NCI-H82 treated with DMSO at 0.1 percent for 48 hours (cell line): ENCODE measurements around the gene VPS13D.
"Not testable (repeated sequence)": the region's sequence is repeated elsewhere in the genome, so short reads cannot be mapped to it uniquely, and the experiment has no call there.

Experiments
- DNase-seq: peaks from one replicate; lab custom pipeline; 2025; ENCODE audit not compliant: unreplicated experiment; lab: John Stamatoyannopoulos, UW

Gene VPS13D

GRCh38 chr1:12467570-12468286, 237.9 kb downstream of the VPS13D start:
- DNase-seq, result no peak

GRCh38 chr1:12468323-12468722, 238.5 kb downstream of the VPS13D start:
- DNase-seq, result no peak

- DNase-seq, result peak; percentile 34
These were observed 239.7 kb downstream of the VPS13D start for GRCh38 chr1:12469493-12469892.

DNA sequence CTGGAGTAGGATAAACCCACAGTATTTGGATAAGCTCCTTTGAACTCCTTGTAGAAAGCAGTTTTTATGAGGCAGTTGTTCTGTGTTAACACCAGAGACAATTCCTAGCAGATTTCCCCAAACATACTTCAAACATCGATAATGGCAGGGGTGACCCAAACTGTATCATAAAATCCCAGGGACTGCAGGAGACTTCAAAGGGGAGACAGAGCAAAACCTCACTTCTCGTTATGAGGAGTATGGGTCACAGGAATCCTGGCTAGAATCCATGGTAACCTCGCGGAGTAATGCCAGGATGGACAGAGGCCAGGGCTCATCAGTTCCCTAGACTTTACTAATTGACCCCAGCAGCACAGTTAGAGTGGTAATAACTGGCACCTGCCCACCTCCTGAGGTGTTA, 240.2 kb downstream of the VPS13D start:
- DNase-seq, result no peak

DNA sequence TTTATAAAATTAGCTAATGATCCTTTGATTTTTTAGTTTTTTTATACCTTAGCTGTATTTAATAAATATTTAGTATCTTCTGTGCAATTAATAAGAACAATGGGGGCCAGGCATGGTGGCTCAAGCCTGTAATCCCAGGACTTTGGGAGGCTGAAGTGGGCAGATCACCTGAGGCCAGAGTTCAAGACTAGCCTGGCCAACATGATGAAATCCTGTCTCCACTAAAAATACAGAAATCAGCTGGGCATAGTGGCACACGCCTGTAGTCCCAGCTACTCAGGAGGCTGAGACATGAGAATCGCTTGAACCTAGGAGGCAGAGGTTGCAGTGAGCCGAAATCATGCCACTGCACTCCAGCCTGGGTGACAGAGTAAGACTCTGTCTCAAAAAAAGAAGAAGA, 241.1 kb downstream of the VPS13D start:
- not testable (repeated sequence) for DNase-seq

DNA sequence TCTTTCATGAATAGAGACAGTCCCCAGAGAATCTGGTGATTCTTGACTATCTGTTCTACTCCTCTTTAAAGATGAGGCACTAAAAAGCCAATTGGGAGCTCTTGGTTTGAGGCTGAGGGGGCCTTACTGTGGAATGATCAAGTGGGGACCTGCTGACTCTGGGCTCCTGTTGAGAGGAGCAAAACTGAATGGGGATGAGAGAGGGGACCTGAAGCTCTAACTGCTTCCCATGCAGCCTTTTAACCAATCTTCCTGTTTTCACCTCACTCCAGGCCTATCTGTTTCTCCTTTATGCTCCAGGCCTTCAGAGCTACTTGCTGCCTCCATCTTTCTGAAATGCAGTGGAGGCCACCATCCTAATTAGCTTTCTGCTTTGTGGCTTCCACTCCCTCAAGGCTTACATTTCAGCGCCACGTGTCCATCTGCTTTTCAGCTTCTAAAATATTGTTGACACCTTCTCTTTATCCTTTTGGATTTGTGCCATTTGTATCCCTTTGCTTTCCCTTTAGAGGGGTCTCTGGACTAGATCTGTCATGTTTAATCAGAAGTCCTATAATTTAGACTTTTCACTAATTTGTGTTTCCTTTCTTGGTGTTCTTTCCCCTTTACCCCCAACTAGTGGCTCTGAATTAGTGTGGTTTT, 242.4 kb downstream of the VPS13D start:
- no peak for DNase-seq

DNA sequence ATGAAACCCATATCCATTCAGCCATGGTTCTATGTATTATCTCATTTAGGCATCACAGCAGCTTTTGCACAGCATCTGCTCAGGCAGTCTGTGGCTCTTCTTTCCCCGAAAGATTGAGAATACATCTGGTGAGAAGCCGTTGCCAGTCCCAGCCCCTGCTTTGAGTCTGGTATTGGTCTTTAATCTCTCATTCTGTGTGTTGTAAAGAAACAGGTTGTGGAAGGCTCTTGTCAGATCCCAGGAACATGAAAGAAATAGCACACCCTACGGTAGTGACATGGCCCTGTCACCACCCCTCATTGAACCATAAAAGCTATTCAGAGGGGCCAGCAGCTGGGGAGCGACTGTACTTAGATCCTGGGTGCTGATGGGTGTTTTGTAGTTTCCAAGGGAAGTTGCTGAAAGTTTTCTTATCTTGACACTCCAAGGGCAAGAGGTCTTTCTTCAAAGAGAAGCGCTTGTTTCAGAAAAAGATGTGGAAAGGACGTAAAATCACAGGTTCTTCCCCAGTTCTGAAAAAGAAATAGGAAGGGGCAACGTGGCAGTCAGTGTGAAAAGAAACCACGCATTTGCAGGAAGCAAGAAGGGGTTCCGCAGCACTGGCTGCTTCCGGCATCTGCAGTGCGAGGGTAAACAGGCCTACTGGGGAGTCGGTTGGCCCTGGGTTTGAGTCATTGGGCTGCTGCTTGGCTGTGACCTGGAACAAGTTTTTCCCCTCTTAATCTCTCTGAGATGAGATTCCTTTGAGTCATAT, 243.1 kb downstream of the VPS13D start:
- DNase-seq, result no peak

DNA sequence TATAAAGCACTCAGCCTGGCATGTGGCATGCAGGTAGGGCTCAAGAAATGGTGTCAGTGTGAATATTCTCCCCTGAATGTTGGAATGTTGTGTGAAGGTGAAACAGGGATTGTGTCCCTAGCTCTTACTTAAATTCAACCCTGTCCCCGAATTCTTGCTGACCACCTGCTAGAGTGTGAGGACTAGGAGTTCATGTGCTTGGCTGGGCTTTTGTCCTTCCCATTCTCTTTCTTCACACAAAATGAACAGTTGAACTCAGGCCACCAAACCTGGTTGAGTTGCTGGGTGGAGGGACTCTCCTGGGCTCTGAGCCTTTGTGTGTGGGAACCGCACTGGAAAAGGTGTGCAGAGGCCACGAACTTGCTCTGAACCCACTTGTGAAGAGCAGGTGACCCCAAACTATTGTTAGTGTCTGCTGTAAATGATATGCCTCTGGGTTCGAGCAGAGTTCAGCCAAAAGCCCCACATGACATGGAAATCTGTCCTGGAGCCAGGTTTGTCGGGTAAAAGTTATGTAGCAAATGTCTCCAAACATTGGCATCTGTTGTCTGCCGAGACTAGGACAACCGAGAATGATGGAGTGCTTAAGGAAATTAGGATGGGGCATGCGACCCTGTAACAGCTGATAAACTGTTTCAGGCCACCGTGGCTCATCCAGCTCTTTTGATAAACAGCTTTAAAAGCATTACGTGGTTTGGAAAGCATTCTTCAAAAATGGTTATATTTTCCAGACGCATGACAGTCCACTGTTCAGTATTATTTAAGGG, 243.9 kb downstream of the VPS13D start:
- no peak for DNase-seq

- DNase-seq, result no peak
These were observed 245.3 kb downstream of the VPS13D start for GRCh38 chr1:12475101-12475500.

DNA sequence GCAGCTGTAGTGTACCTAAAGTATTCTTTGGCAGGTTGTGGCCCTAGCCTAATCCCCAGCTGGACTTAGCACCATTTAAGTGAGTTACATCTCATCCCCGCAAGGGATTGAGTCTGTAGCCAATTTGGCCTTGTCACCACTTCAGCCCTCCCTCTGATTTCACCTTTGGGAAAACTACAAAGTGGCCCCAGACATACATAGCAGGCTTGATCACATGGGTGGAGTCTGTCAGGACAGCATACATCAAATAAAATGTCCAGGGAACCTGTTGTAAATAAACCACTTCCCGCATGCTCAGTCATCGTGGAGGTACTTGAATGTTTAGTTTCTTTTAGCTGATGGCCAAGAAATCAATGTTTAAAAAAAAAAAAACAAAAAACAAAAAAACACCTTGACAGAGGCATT, 245.7 kb downstream of the VPS13D start:
- DNase-seq, result no peak

DNA sequence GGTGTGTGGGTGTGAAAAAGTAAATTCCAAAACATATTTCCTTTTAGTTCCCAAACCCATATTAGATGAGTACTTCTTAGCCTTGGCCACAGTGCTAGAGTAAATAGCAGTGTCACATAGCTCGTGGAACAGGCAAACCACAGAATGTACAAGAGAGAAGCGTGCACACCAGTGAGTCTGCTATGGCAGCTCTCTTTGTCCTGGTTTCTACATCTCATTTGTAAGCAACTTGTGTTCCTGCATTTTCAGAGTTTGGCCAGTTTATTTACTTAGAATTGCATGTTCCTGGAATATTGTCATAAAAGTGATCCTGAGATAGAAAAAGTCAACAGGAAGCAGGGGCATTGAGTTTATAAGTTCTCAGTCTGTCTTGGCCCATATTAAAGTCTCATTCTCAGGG, 246.1 kb downstream of the VPS13D start:
- no peak for DNase-seq

- DNase-seq, result no peak
These were observed 247.5 kb downstream of the VPS13D start for GRCh38 chr1:12477314-12477713.

- DNase-seq, result no peak
These were observed 248.2 kb downstream of the VPS13D start for GRCh38 chr1:12477936-12478611.

GRCh38 chr1:12478612-12478985, 248.8 kb downstream of the VPS13D start:
- DNase-seq, result no peak

DNA sequence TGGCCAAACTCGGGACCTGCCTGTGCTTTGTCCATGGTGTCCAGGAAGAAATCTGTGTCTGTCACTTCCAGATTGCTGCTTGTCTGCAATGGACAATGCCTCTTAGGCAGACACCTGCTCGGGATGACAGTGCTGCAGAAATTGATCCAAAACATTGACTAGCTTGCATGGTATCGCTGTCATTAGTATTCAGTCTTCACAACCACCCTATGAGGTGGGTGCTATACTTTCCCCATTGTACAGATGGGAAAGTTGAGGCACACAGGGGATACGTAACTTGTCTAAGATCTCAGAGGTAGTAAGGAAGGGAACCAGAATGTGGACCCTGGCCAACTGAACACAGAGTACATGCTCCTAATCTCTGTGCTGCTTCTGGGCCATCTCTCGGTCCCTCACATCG, 249.5 kb downstream of the VPS13D start:
- DNase-seq, result no peak

GRCh38 chr1:12480041-12480440, 250.2 kb downstream of the VPS13D start:
- no peak for DNase-seq

DNA sequence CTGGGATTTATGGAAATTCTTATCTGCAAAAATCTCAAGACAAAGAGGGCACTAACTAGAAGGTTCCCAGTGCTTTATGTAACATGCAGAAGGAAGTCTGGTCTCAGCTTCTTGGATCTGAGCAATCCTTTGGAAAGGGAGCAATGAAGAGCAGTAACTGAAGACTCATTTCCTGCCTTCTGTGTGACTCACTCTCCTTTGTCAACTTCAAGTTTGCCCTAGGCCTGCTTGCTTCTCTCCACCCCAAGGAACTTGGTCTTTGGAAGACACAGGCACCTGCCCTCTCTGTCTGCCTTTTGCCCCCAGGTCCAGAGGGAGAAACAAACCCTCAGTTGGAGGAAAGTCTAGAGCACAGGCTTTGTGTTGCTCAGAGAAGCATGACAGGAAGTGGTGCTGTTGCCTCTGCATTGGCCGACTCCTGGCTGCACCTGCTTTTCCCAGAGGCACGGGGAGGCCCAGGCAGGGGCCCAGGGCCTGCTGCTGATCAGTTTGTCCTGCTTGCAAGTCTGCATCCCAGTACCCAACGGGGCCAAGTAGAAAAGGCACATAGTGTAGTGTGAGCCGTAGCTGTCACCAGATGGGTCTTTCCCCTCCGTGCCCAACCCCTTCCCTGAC, 251.0 kb downstream of the VPS13D start:
- no peak for DNase-seq

DNA sequence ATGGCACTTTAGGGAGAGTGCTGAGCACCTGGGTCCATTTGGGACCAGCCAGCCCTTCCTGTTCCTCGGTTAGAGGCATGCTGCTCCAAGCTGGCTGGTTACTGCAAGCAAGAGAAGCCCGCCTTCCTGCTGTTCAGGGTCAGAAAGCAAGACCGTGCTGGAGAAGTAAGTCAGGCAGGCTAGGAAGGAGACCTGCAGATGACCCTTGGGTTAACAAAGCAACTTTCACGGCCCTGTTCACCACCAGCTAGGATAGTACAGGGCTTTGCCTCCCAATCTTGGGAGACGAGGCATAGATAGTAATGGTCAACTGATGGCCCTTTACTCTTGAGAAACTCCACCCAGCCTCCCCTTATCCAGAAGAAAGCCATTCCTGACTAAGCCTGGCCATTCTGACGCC, 252.1 kb downstream of the VPS13D start:
- DNase-seq, result no peak

DNA sequence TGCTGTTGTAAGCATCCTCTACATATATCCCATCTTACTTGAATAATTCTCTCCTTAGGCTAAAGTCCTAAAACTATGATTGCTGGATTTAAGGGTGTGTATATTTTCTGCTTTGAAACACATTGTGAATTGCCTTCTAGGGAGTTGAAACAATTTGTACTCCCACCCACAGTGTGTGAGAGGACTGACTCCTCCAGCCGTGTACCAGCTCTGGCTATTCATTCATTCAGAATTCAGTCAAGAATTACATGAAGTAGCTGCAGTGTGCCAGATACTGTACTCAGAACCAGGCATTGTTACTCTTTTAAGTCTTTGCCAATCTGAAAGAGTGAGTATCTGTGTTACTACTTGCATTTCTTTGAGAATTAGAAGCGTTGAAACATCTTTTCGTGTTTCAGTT, 253.2 kb downstream of the VPS13D start:
- no peak for DNase-seq

- no peak for DNase-seq
These were observed 255.6 kb downstream of the VPS13D start for GRCh38 chr1:12485231-12486058.
